HG03175 (cell line): ENCODE measurements around the gene ARHGEF16.

ENCODE experiments used
- ATAC-seq: cut with Tn5 transposase; IDR thresholded peaks from one replicate; pipeline ENCODE4 v1.9.1; 2021; ENCODE audit warnings: mild to moderate bottlenecking, moderate library complexity; ENCODE audit not compliant: unreplicated experiment

ARHGEF16 gene

DNA sequence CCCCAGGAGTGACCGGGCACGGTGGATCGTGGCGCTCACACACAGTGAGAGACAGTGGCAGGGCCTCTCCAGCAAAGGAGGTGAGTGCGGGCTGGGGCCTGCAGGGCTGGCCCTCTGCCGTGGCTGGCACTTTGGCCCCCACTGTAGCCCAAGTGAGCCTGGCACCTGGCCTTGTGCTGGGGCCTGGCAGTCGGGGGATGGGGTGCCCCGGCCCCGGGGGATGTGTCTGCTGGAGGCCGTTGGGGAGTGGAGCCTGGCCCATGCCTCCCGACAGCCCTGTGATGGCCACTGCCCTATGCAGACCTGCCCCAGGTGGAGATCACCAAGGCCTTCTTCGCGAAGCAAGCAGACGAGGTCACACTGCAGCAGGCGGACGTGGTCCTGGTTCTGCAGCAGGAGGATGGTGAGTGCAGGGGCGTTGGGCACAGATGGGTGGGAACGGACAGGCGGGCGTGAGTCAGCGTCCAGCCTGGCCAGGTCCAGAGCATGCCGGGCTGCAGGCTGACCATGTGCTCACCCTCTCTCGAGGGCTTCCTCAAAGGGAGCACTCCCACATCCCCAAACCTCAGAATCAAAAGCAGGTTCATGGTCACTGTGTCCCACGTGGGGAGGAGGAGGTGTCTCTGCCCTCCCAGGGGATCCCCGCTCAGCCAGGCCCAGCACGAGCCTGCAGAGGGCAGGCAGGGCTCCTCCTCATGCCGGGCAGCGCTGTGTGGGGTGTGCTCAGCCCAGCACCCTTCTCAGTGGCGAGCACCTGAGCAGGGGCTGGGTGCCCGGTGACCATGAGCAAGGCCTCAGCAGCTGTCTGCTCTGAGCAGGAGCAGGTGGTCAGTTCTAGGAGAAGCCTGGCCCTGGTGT, 25.3 kb downstream of the ARHGEF16 start:
- ATAC-seq: no peak

DNA sequence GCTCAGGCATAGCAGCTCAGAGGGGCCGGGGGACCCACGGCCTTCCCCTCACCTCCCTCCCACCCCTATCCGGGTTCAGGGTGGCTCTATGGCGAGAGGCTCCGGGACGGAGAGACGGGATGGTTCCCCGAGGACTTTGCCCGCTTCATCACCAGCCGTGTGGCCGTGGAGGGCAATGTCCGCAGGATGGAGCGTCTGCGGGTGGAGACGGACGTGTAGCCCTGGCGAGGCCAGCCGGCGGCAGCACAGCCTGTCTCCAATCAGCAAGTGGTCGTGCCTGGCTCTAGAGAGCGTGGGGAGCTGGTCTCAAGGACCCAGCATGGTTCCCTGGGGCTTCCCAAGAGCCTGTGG, 25.9 kb downstream of the ARHGEF16 start:
- ATAC-seq: no peak

DNA sequence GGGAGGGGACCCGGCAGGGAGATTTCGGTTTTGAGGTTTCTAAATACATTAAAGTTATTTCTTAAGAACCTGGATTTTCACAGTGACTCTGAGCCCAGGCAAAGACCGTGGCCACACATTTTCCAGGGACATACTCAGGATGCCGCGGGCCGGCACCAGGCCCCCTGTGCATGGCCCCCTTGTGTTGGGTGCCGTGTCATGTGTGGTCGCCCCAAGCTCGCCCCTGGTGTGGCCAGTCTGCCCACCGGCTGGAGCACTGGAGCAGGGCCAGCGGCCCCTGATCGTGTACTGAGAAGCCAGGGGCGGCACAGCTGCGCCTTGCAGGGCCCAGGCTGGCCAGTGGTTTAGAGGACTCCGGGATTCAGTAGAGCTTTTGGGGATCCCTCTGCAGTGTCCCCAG, 26.6 kb downstream of the ARHGEF16 start:
- ATAC-seq: no peak

DNA sequence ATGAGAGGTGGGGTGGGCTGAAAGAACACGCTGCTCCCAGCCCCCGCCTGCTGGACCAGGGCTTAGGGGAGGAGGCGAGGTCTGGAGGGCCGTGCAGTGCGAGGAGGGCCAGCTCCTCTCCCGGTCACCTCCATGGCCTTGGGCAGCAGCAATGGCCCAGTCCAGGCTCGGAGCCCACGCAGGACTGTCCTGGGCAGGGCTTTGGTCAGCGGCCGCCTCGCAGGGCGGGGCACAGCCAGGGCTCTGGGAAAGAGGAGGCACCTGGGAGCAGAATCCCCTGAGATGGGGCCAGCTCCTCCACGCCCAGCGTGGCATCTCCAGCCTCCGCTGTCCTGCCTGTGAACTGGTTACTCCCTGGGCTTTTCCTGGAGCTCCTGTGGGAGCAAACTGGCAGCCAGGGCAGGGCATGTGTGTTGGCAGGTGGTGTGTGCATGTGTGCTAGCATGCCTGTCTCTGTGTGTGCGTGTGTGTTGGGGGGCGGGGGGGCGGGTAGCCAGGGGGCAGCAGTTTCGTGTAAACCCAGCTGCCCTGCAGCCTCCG, 27.4 kb downstream of the ARHGEF16 start:
- ATAC-seq: no peak

DNA sequence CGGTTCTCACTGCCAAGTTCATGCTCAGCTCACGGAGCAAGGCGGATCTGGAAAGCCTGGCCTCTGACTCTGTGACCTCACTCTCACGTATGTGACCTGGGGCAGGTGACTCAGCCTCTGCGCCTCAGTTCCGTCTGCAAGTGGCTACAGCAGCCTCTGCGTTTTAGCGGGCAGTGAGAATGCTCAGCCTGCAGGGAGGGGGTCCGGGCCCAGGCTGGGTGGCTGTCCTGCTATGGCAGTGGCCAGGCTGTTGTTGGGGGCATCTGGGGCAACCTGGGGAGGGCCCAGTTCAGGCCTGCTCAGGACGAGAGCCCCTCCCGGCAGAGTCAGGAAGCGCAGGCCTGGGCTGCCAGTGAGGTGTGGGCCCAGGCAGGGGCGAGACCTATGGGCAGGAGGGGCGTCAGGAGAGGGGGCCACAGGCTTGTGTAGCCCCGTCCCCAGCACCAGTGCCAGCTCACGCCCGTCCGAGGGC, 27.9 kb downstream of the ARHGEF16 start:
- ATAC-seq: no peak

DNA sequence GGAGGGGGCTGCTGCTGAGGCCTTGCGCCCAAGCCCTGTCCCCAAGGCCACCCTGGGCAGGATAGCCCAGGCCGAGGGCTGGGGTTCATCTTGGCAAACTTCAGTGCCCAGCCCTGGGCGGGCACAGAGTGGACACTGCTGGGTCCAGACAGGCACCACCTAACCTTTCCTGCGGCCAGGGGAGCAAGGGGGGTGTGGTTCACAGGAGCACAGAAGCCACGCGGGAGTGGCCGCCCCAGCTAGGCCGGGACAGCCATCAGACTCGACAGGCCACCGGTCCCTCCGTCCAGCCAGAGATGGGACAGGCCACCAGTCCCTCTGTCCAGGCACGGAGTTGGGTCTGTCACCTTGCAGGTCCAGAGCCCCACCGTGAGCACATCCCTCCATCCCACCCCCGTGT, 28.9 kb downstream of the ARHGEF16 start:
- no peak for ATAC-seq

DNA sequence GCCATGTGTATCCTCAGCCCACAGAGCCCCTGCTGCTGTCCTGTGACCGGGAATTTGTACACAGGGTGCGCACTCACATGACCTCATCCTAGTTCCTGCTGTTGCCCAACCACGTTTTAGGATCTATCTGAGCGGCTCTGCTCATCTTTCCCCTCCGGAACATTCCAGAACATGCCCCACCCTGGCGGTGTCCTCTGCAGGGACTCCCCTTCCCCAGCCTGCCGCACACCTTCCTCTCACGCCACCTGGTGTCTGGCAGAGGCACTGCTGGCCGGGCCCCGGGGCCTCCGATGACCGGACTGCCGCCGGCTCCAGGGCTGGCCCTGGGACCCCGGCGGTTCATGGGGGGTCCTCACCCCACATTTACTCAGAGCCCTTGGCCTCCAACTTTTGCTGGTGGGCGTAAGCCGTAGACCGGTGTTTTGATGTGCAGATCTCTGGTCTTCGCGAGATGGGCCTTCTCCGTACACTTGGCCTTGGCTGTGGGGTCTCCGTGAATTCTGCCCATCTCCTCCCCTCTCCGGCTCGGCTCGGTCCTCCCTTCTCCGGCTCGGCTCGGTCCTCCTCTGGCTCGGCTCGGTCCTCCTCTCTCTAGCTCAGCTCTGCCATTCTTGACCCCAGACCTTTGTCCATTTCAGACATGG, 29.5 kb downstream of the ARHGEF16 start:
- no peak for ATAC-seq

DNA sequence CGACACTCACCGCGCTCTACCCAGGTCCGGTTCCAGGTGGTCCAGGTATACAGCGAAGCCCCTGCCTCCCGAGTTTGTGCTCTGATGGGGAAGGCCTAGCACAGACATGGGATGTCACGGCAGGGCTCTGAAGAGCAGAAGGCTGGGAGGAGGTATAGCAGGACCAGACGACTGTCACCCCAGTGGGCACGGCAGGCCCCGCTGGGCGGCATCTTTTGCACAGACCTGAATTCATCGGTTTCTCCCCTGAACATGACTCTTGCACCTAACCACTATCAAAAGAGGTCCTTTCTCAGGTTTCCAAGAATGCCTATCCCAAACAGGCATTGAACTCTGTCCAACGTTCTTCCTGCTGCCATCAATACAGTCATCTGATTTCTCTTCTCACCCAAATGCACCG, 30.6 kb downstream of the ARHGEF16 start:
- no peak for ATAC-seq

DNA sequence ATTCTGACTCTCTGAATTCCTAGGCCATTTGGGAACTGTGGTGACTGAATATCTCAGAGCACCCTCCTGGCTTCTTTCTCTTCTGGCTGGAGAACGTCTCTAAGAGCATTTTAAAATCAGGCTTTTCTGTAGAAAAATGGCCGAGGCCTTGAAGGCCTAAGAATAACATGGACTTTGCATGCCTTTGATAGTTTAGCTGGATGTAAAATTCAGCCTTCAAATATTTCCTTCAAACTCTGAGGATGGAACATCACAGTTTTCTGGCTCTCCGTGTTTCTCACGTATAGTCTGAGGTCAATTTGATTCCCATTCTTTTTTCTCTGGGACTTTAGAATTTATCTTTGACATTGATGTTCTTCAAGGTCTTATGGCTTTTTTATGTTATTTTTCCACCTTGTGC, 34.0 kb downstream of the ARHGEF16 start:
- no peak for ATAC-seq

DNA sequence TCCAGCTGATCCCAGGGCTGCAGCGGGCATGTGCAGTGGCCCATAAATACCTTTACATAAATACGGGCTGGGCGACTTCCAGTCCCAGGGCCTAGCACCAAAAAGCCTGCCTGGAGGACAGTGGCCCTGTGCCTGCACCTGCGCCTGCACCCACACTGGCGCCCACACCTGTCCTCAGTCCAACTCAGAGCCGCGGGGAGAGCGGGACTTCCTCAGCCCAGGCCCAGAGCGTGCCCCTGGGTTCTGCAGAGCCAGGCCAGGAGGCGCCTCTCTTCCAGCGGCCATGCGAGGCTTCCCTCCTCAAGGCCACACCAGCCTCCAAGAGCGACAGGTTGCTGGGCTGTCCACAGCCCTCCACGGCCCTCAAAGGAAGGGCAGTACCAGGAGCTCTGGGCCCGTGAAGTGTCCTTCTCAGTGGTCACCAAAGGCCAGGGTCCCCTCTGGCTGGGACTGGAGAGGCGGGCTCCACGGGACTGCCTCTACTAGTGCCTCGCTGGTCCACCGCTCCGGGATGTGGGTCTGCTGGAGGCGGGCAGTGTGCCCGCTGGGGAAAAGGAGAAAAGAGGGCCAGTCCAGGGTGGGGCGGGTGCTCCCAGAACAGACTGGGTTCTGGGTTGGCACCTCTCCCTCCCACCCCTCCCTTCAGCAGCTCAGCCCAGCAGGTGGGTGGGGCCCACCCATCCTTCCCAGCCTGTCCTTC, 35.7 kb downstream of the ARHGEF16 start:
- ATAC-seq: no peak

DNA sequence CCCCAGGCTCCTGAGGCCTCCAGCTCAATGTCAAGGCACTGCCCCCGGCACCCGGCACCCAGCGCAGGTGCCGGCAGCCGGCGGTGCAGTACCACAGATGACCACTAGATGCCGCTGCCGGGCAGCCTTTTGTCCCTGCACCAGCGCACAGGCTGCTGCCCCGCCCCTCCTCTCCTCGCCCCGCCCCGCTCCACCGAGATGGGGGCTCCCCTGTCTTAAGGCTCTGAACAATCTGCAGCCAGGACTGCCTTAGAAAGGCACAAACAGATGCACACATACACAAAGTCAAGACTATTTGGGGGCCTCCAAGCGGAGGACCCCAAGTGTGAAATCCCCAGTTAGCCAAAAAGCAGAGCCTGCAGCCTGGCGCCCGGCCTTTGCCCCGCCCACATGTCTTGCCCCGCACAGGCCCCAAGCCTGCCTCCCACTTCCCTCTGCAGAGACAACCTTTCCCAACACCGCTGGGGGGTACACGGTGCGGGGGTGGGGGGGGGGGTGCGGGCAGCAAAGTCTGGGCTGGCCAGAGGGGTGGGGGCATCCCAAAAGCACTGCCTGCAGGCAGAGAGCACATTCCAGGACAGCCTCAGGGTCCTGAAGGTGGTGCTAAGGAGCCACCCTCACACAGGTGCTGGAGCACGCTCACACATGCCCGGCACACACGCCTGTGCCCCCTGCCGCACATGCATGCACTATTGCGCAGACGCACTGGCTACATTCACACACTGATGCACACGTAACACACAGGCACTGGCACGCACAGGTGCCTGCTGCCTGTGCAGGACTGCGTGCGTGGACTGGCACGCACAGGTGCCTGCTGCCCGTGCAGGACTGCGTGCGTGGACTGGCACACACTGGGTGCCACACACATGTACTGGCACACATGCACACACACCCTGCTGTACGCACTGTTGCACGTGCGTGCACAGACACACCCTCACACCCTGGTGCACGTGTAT, 37.1 kb downstream of the ARHGEF16 start:
- peak; percentile 73 for ATAC-seq

DNA sequence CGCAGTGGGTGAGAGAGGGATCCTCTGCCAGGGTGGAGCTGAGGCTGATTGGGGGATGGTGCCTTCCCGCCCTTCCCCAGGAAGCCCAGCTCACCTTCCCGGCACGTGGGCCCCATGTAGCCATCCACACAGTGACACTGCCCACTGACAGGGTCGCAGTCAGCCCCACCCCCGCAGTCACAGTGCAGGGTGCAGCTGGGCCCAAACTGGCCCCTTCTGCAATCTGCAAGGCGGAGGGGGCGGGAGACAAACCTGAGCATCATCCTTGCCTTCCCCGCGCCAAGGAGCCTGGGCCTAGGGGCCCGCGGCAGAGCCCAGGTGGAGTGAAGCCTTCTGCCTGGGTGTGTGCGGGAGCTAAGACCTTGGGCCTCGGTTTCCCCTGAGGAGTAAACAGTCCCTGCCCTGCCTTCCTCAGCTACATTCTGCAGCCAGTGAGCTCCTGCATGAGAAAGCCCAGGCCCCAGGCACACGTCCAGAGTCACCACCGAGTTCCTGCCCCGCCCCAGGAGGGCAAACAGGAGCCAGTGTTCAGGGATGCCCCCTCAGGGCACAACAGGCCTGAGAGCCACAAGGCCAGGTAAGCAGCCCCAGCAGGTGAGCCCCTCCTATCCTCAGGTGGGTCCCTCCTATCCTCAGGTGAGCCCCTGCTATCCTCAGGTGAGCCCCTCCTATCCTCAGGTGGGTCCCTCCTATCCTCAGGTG, 38.2 kb downstream of the ARHGEF16 start:
- ATAC-seq: no peak

DNA sequence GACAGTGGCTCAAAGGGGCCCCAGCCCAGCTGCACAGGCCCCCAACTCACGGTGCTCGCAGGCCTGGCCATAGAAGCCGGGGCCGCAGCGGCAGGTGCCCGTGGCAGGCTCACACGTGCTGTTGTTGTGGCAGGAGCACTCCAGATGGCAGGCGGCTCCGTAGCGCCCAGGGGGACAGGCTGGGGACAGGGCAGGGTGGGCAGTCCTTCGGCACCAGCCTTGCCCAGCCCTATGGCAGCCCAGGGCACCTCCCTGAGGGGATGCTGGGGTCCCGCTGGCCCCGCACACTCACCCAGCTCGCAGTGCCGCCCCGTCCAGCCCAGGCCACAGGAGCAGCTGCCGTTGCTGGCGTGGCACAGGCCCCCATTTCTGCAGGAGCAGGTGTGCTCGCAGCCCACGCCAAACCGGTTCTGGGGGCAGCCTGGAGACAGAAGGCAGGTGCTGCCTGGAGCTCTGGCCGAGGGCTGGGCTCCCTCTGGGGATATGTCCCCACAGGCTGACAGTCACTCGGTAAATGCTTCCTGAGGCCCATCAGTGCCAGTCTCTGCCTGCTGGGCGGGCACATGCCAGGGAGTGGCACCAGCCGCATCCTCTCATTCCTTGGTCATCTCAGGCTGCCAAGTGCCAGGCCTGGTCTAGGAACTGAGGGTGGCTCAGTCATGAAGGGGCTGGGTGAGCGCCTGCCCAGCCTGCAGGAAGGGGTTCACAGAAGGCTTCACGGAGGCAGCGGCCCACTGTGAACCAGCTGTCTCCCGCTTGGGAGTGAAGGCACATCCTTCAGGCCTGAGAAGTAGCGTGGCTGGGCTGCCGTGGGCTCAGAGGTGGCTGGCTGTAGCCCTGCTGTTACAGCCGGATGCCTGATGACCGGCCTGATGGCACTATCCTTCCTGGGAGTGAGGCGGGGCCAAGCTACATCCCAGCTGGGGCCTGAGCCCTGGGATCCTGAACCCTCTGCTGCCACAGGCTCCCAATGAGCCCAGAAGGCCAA, 40.1 kb downstream of the ARHGEF16 start:
- ATAC-seq: no peak

DNA sequence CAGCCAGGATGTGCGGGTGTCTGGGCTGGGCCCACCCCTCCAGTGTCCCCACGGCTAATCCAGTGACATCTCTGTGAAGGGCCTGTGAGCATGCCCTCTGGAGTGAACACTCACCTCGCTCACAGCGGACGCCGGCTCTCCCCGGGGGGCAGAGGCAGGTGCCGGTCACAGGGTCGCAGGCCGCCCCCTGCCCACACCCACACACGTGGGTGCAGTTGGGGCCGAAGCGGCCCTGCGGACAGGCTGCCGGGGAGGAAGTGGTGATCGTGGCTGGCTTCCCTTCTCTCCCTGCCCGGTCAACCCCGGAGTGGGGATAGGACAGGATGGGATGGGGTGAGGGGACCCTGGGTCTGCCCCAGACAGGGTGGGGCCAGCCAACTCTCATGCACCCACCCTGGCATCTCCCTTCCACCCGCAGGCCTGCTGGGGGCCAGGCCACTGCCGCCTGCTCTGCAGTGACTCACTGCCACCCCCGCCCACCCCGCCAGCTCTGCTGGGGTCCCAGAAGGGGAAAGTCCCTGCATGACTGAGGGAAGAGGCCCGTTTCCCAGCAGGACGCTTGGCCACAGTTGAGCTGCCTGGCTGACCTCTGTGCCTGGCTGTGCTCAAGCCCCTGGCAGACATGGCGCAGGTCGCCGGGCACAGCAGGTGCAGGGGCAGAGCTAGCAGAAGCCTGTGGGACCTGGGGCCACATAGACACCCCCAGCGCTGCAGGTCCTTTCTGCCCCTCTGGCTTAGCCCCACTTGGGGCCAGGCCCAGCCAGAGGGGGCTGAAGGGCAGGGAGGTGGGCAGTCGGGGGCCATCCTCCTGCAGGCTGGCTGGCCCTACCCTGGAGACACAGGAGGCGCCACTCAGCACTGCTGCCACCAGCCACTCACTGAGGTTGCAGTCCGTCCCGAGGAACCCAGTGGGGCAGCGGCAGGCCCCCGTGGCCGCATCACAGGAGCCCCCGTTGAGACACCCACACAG, 41.6 kb downstream of the ARHGEF16 start:
- ATAC-seq: no peak

DNA sequence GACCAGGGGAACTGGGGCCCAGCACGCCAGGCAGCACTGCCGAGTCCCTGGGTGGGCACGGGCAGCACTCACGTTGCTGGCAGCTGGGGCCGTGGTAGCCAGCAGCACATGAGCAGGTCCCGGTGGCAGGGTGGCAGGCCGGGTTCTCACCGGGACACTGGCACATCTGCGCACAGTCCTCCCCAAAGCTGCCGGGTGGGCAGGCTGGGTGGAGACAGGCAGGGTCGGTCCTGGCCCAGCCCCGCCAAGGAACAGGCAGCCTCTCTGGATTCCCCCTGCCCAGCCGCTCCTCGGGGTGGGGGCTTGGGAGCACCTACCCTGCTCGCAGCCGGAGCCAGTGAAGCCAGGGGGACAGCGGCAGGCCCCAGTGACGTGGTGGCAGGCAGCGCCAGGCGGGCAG, 42.5 kb downstream of the ARHGEF16 start:
- ATAC-seq: no peak

DNA sequence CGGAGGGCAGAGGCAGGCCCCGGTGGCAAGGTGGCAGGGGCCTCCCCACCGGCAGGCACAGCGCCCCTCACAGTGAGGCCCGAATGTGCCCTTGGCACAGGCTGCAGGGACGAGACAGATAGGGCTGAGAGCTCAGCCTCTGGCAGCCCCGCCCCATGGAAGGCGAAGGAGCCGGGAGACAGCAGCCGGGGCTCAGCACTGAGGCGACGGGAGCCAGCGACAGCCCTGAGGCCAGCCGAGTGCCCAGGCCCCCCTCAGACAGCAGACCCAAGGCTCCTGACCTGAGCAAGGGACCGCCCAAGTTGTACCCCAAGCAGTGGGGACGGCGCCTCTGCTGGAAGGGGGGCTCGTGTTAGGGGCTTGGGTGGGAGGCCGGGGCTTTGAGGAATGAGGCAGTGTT, 43.1 kb downstream of the ARHGEF16 start:
- ATAC-seq: no peak

DNA sequence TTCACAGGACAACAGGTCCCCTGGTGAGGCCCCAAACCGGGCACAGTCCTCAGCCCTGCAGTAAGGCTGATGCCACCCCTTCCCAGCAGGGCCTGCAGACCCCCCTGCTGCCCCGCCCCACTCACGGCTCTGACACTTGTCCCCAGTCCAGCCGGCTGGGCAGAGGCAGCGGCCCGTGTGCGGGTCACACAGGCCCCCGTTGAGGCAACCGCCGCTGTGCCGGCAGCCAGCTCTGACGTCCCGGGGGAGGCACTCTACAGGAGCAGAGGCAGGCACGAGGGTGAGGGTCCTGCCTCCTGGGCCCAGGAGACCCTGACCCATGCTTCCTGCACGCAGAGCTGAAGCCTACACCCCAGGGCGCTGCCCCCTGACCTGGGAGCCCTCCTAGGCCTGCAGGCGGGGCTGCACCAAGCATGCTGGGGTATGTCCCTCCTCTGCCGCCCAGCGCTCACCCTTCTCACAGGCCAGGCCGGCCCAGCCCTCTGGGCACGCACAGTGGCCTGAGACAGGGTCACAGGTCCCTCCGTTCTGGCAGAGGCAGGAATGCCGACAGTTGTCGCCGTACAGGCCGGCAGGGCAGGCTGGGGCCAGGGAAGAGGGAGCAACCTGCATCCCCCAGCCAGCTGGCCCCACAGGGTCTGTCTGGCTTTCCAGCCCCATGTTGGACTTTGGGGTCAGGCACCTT, 43.9 kb downstream of the ARHGEF16 start:
- no peak for ATAC-seq
